ENCODE data around the gene VPS37C. TPM values are rescaled to one million over a fixed set of nuclear protein-coding genes. Genes with fewer than 3 reads are reported as not detected.

VPS37C gene
- total RNA-seq, 1 experiment from 2014 or later, result 23.4 TPM

DNA sequence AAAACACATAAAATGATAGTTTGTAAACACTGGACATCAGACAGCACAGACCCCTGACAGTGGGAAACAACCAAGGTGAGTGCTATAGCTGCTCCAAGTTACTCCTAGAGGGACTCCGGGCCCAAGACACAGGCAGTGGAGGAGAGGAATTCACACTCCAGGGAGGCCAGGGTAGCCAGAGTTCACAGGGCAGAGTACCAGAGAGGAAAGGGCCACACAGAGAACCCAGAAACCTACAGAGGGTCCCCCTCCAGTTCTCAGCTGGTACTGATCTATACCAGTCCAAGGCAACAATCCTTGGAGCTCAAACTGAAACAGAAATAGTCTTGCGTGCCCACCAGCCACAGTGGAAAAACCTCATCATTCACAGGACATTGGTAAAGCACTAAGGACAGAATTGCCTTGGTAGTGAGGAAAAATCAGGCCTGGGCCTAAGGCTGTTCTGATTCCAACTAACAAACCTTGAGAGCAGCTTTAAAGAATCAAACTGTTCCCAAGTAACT lies 7.6 kb downstream of the VPS37C start (continued):
- TF ChIP-seq ZNF219 (CRISPR knock-in tag; IDR thresholded peaks at IDR 0.05; ENCODE audit: borderline replicate concordance) (no peak), TP53 (CRISPR knock-in tag; IDR thresholded peaks at IDR 0.05) (no peak), E2F4 (CRISPR knock-in tag; IDR thresholded peaks at IDR 0.05; ENCODE audit: borderline replicate concordance, low read depth) (no peak), ATF3 (CRISPR knock-in tag; conservative IDR thresholded peaks at IDR 0.05) (no peak), ZNF121 (CRISPR knock-in tag; IDR thresholded peaks at IDR 0.05) (no peak), ZNF396 (CRISPR knock-in tag; IDR thresholded peaks at IDR 0.05; ENCODE audit: borderline replicate concordance) (no peak), RORB (CRISPR knock-in tag; IDR thresholded peaks at IDR 0.05) (no peak), CDX4 (CRISPR knock-in tag; IDR thresholded peaks at IDR 0.05; ENCODE audit: borderline replicate concordance) (no peak), NFE2L1 (CRISPR knock-in tag; IDR thresholded peaks at IDR 0.05) (no peak), PRRX2 (CRISPR knock-in tag; IDR thresholded peaks at IDR 0.05) (no peak)
- TF ChIP-seq, protein P1, sequence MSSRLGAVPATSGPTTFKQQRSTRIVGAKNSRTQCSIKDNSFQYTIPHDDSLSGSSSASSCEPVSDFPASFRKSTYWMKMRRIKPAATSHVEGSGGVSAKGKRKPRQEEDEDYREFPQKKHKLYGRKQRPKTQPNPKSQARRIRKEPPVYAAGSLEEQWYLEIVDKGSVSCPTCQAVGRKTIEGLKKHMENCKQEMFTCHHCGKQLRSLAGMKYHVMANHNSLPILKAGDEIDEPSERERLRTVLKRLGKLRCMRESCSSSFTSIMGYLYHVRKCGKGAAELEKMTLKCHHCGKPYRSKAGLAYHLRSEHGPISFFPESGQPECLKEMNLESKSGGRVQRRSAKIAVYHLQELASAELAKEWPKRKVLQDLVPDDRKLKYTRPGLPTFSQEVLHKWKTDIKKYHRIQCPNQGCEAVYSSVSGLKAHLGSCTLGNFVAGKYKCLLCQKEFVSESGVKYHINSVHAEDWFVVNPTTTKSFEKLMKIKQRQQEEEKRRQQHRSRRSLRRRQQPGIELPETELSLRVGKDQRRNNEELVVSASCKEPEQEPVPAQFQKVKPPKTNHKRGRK (CRISPR knock-in tag; IDR thresholded peaks at IDR 0.05; ENCODE audit: borderline replicate concordance), result no peak
- TF ChIP-seq, protein P2, sequence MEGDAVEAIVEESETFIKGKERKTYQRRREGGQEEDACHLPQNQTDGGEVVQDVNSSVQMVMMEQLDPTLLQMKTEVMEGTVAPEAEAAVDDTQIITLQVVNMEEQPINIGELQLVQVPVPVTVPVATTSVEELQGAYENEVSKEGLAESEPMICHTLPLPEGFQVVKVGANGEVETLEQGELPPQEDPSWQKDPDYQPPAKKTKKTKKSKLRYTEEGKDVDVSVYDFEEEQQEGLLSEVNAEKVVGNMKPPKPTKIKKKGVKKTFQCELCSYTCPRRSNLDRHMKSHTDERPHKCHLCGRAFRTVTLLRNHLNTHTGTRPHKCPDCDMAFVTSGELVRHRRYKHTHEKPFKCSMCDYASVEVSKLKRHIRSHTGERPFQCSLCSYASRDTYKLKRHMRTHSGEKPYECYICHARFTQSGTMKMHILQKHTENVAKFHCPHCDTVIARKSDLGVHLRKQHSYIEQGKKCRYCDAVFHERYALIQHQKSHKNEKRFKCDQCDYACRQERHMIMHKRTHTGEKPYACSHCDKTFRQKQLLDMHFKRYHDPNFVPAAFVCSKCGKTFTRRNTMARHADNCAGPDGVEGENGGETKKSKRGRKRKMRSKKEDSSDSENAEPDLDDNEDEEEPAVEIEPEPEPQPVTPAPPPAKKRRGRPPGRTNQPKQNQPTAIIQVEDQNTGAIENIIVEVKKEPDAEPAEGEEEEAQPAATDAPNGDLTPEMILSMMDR (IDR thresholded peaks at IDR 0.05), result no peak

- peaks cover 55% of the 10 kb centered on the region for H3K4me1 Mint-ChIP-seq
- TF ChIP-seq USF2 (CRISPR knock-in tag; IDR thresholded peaks at IDR 0.05), result no peak
- TF ChIP-seq ZNF396 (CRISPR knock-in tag; IDR thresholded peaks at IDR 0.05; ENCODE audit: borderline replicate concordance), result no peak
- no peak for TF ChIP-seq ELF4 (CRISPR knock-in tag; IDR thresholded peaks at IDR 0.05; ENCODE audit: low read depth)
- no peak for TF ChIP-seq ATF3 (CRISPR knock-in tag; conservative IDR thresholded peaks at IDR 0.05)
- no peak for TF ChIP-seq ZNF423 (CRISPR knock-in tag; IDR thresholded peaks at IDR 0.05)
- no peak for TF ChIP-seq ESRRA (CRISPR knock-in tag; IDR thresholded peaks at IDR 0.05; ENCODE audit: borderline replicate concordance)
- TF ChIP-seq, protein P3, sequence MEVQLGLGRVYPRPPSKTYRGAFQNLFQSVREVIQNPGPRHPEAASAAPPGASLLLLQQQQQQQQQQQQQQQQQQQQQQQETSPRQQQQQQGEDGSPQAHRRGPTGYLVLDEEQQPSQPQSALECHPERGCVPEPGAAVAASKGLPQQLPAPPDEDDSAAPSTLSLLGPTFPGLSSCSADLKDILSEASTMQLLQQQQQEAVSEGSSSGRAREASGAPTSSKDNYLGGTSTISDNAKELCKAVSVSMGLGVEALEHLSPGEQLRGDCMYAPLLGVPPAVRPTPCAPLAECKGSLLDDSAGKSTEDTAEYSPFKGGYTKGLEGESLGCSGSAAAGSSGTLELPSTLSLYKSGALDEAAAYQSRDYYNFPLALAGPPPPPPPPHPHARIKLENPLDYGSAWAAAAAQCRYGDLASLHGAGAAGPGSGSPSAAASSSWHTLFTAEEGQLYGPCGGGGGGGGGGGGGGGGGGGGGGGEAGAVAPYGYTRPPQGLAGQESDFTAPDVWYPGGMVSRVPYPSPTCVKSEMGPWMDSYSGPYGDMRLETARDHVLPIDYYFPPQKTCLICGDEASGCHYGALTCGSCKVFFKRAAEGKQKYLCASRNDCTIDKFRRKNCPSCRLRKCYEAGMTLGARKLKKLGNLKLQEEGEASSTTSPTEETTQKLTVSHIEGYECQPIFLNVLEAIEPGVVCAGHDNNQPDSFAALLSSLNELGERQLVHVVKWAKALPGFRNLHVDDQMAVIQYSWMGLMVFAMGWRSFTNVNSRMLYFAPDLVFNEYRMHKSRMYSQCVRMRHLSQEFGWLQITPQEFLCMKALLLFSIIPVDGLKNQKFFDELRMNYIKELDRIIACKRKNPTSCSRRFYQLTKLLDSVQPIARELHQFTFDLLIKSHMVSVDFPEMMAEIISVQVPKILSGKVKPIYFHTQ (CRISPR knock-in tag; IDR thresholded peaks at IDR 0.05), result no peak
- TF ChIP-seq, protein P4, sequence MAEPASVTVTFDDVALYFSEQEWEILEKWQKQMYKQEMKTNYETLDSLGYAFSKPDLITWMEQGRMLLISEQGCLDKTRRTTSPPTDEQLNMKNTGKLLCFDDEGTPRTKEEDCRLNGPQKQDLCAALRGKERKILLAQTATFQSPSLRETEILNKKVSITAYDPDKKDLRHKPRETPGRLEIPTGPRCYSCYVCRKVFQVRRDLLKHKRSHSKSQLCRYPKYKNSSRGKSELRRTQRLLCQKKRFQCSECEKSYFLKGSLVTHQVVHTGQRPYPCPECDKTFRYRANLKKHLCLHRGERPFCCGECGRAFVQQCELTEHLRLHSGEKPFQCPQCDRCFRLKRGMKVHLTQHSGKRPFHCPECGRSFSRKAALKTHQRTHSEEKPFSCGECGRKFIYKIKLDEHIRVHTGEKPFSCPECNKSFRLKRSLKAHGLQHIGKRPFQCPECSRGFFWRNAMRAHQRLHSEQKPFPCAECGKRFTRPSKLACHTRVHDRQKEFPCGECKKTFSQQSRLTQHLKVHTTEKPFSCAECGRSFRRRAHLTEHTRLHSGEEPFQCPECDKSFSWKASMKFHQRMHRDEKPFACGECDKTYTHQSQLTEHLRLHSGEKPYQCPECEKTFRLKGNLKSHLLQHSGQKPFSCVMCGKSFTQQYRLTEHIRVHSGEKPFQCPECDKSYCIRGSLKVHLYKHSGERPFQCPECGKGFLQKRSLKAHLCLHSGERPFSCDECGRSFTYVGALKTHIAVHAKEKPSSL (CRISPR knock-in tag; conservative IDR thresholded peaks at IDR 0.05), result no peak
- TF ChIP-seq NFYB (CRISPR knock-in tag; conservative IDR thresholded peaks at IDR 0.05; ENCODE audit: low read depth), result no peak
- CTCF ChIA-PET, result interaction anchor here (1.2 to 1.5 kb wide), 2 partner anchors 26 to 203 kb away, joined by 3 to 5 read pairs; no protein-coding TSS in a partner anchor
- no peak overlapping the region for H3K4me3 Mint-ChIP-seq
- DNase-seq (ENCODE audit: low spot score), result no peak
- no peak for ATAC-seq
- H3K27ac Mint-ChIP-seq, result 0 out of 2 replicates have a peak overlapping the region, but pooled peaks have one; percentile 13
- H3K9me3 Mint-ChIP-seq, result no peaks in the 10 kb centered on the region
- POLR2A ChIA-PET, result no interaction called here
- H3K36me3 Mint-ChIP-seq, result peaks cover 22% of the 10 kb centered on the region
- no peaks in the 10 kb centered on the region for H3K27me3 Mint-ChIP-seq (ENCODE audit: low read depth)
Measured at GRCh38 chr11:61152816-61153592, 8.2 kb downstream of the VPS37C start.
